ENCODE results near the gene RB1.

DNA sequence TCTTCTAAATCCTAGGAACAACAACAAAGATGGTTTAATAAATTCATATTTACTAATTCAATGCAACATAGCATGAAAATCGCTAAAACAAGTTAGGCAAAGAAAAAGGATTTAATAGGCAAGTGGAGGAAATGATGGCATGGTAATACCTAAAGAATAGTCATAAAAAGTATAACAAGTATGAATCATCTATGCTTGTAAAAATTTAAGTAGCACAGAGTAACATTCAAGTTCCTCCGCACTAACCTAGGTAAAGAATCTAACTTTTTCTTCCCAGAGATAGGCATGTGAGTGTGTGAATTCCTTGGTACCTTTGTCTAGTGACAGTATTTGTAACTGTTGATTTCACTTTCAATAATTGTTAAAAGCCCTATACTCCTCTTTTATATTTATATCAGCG, 186.7 kb downstream of the RB1 start:
- TF ChIP-seq, protein P1, sequence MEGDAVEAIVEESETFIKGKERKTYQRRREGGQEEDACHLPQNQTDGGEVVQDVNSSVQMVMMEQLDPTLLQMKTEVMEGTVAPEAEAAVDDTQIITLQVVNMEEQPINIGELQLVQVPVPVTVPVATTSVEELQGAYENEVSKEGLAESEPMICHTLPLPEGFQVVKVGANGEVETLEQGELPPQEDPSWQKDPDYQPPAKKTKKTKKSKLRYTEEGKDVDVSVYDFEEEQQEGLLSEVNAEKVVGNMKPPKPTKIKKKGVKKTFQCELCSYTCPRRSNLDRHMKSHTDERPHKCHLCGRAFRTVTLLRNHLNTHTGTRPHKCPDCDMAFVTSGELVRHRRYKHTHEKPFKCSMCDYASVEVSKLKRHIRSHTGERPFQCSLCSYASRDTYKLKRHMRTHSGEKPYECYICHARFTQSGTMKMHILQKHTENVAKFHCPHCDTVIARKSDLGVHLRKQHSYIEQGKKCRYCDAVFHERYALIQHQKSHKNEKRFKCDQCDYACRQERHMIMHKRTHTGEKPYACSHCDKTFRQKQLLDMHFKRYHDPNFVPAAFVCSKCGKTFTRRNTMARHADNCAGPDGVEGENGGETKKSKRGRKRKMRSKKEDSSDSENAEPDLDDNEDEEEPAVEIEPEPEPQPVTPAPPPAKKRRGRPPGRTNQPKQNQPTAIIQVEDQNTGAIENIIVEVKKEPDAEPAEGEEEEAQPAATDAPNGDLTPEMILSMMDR (IDR thresholded peaks at IDR 0.05), result no peak
- no peak for TF ChIP-seq POLR2A (IDR thresholded peaks at IDR 0.05)
